ENCODE data around the gene PHF21B. TPM values are rescaled to one million over a fixed set of nuclear protein-coding genes. Genes with fewer than 3 reads are reported as not detected.

Gene PHF21B
- total RNA-seq, 4 donors from 2014 or later, result not detected

GRCh38 chr22:44979154-44979553, 30.7 kb downstream of the PHF21B start:
- 80% methylated on average over 5 of the region's 6 CpGs for WGBS
- TF ChIP-seq POLR2A (IDR thresholded peaks at IDR 0.05) (no peak), POLR2AphosphoS5 (IDR thresholded peaks at IDR 0.05) (no peak), CTCF (IDR thresholded peaks at IDR 0.05) (no peak), EP300 (IDR thresholded peaks at IDR 0.05) (no peak)

GRCh38 chr22:44975427-44976262, 34.2 kb downstream of the PHF21B start:
- TF ChIP-seq POLR2AphosphoS5 (IDR thresholded peaks at IDR 0.05) (no peak), CTCF (IDR thresholded peaks at IDR 0.05) (peak; percentile 10 to 63)
- Histone ChIP-seq H3K27me3 (peaks cover 35% of the 10 kb centered on the region), H3K27ac (no peak overlapping the region), H3K4me1 (no peaks in the 10 kb centered on the region), H3K36me3 (no peaks in the 10 kb centered on the region), H3K4me3 (no peak overlapping the region), H3K9me3 (no peaks in the 10 kb centered on the region)
- no peak for DNase-seq (ENCODE audit: low spot score in 2 of 2)
- WGBS, result 35% methylated on average over 20 of the region's 22 CpGs

More at GRCh38 chr22:44979154-44979553, 30.7 kb downstream of the PHF21B start:
- no peak overlapping the region for H3K27ac ChIP-seq
- peaks cover 15% of the 10 kb centered on the region for H3K27me3 ChIP-seq
- H3K9me3 ChIP-seq, result no peaks in the 10 kb centered on the region
- DNase-seq (ENCODE audit: low spot score in 2 of 2), result no peak
- H3K4me1 ChIP-seq, result no peaks in the 10 kb centered on the region
- no peaks in the 10 kb centered on the region for H3K36me3 ChIP-seq
- no peak overlapping the region for H3K4me3 ChIP-seq

- 93% methylated on average over 9 of the region's 9 CpGs for WGBS
- Histone ChIP-seq H3K9me3 (no peaks in the 10 kb centered on the region), H3K36me3 (no peaks in the 10 kb centered on the region), H3K27ac (no peak overlapping the region), H3K4me1 (no peaks in the 10 kb centered on the region), H3K27me3 (peaks cover 45% of the 10 kb centered on the region), H3K4me3 (no peak overlapping the region)
- DNase-seq (ENCODE audit: low spot score in 2 of 2), result no peak
- TF ChIP-seq CTCF (IDR thresholded peaks at IDR 0.05) (no peak), EP300 (IDR thresholded peaks at IDR 0.05) (no peak), POLR2A (IDR thresholded peaks at IDR 0.05) (no peak), POLR2AphosphoS5 (IDR thresholded peaks at IDR 0.05) (no peak)
Observed at GRCh38 chr22:44974454-44974853, 35.4 kb downstream of the PHF21B start.

GRCh38 chr22:44973829-44974228, 36.0 kb downstream of the PHF21B start:
- Histone ChIP-seq H3K36me3 (no peaks in the 10 kb centered on the region), H3K4me1 (no peaks in the 10 kb centered on the region), H3K27ac (no peak overlapping the region), H3K27me3 (peaks cover 43% of the 10 kb centered on the region), H3K9me3 (no peaks in the 10 kb centered on the region), H3K4me3 (no peak overlapping the region)
- WGBS, result 84% methylated on average over 8 of the region's 8 CpGs
- no peak for TF ChIP-seq EP300 (IDR thresholded peaks at IDR 0.05)
- no peak for TF ChIP-seq POLR2A (IDR thresholded peaks at IDR 0.05)
- no peak for TF ChIP-seq CTCF (IDR thresholded peaks at IDR 0.05)
- TF ChIP-seq POLR2AphosphoS5 (IDR thresholded peaks at IDR 0.05), result no peak
- DNase-seq (ENCODE audit: low spot score in 2 of 2), result no peak

- H3K27ac ChIP-seq, result no peak overlapping the region
Observed at GRCh38 chr22:44972363-44973083, 37.3 kb downstream of the PHF21B start.

More at GRCh38 chr22:44972363-44973083, 37.3 kb downstream of the PHF21B start:
- no peak for DNase-seq (ENCODE audit: low spot score in 2 of 2)
- H3K9me3 ChIP-seq, result no peaks in the 10 kb centered on the region
- 71% methylated on average over 17 of the region's 23 CpGs for WGBS
- H3K4me1 ChIP-seq, result no peaks in the 10 kb centered on the region
- no peak overlapping the region for H3K4me3 ChIP-seq
- TF ChIP-seq CTCF (IDR thresholded peaks at IDR 0.05), result no peak
- TF ChIP-seq POLR2AphosphoS5 (IDR thresholded peaks at IDR 0.05), result no peak
- TF ChIP-seq EP300 (IDR thresholded peaks at IDR 0.05), result no peak
- TF ChIP-seq POLR2A (IDR thresholded peaks at IDR 0.05), result no peak
- H3K27me3 ChIP-seq, result peaks cover 37% of the 10 kb centered on the region
- H3K36me3 ChIP-seq, result no peaks in the 10 kb centered on the region

Measured in suprapubic skin (tissue), 4 donors.